PC-9 (cell line): ENCODE data around the gene ZNF365. TPM values are rescaled to one million over a fixed set of nuclear protein-coding genes. Genes with fewer than 3 reads are reported as not detected.

ENCODE experiments used
- BruUV-seq: library from RNA; stranded (reverse); fragments of 400-500 nt; replicated peaks from 2 replicates; lab custom pipeline; 2021; lab: Mats Ljungman, UMichigan
- CTCF ChIA-PET: fragments of 300-600 bp; sonication (Branson Sonifier 250); formaldehyde crosslinking; loops from one replicate; lab custom pipeline; 2022; ENCODE audit warnings: antibody characterized with exemption; lab: Charles Lee
- POLR2A ChIA-PET: fragments of 300-600 bp; sonication (Branson Sonifier 250); formaldehyde crosslinking; loops from one replicate; lab custom pipeline; 2022; ENCODE audit warnings: antibody characterized with exemption; ENCODE audit not compliant: unreplicated experiment; lab: Charles Lee
- DNase-seq, 2 experiments: peaks; one replicate each; pipeline versions ENCODE4 v3.0.0 to v3.0.0-alpha.2; 2015 to 2022; ENCODE audit warnings: mixed read lengths in 1 of 2
- H2AFZ ChIP-seq: fragments of 200-600 bp; sonication (generic); 2 replicates; pipeline ENCODE4 v1.8.1; 2017; ENCODE audit warnings: antibody characterized with exemption
- H3F3A ChIP-seq: fragments of 200-600 bp; sonication (generic); 2 replicates; pipeline ENCODE4 v1.8.1; 2017; ENCODE audit warnings: antibody characterized with exemption, mild to moderate bottlenecking, low read depth; ENCODE audit not compliant: insufficient read depth
- H3K27ac ChIP-seq: fragments of 200-600 bp; sonication (generic); 2 replicates; pipeline ENCODE4 v1.6.1; 2016; ENCODE audit warnings: mixed run types
- H3K27me3 ChIP-seq: fragments of 200-600 bp; sonication (generic); 2 replicates; pipeline ENCODE4 v1.6.1; 2016; ENCODE audit warnings: low read depth, mixed run types; ENCODE audit not compliant: insufficient read depth
- H3K36me3 ChIP-seq: fragments of 200-600 bp; sonication (generic); 2 replicates; pipeline ENCODE4 v1.6.1; 2016; ENCODE audit warnings: low read depth, mixed run types
- H3K4me1 ChIP-seq: fragments of 200-600 bp; sonication (generic); replicated peaks from 2 replicates; pipeline ENCODE4 v1.6.1; 2016; ENCODE audit warnings: mixed run types; ENCODE audit not compliant: insufficient read depth
- H3K4me2 ChIP-seq: fragments of 200-600 bp; sonication (generic); 2 replicates; pipeline ENCODE4 v1.6.1; 2017; ENCODE audit warnings: mixed run types
- H3K4me3 ChIP-seq: fragments of 200-600 bp; sonication (generic); 2 replicates; pipeline ENCODE4 v1.6.1; 2016; ENCODE audit warnings: mixed run types
- H3K79me2 ChIP-seq: fragments of 200-600 bp; sonication (generic); 2 replicates; pipeline ENCODE4 v1.6.1; 2017; ENCODE audit warnings: low read depth, mixed run types
- H3K9me2 ChIP-seq: fragments of 200-600 bp; sonication (generic); 2 replicates; pipeline ENCODE4 v1.8.1; 2017; ENCODE audit warnings: mild to moderate bottlenecking; ENCODE audit not compliant: insufficient read depth
- H3K9me3 ChIP-seq: fragments of 200-600 bp; sonication (generic); 2 replicates; pipeline ENCODE4 v1.8.1; 2016; ENCODE audit warnings: low read depth; ENCODE audit not compliant: insufficient read depth
- H4K20me1 ChIP-seq: fragments of 200-600 bp; sonication (generic); 2 replicates; pipeline ENCODE4 v1.8.1; 2017; ENCODE audit not compliant: insufficient read depth
- EZH2 ChIP-seq: fragments of 200-600 bp; sonication (generic); IDR thresholded peaks from 2 replicates; pipeline ENCODE4 v1.8.0; 2017; ENCODE audit warnings: antibody characterized with exemption, low read depth
- intact Hi-C: fragments of 100-400 bp; cut with micrococcal nuclease; formaldehyde crosslinking; loops from one replicate; pipeline ENCODE4 v1.10.0; 2022; ENCODE audit not compliant: unreplicated experiment
- total RNA-seq: library from RNA; stranded (reverse); gene quantifications from 2 replicates; pipeline ENCODE4 v1.2.3, GENCODE V29; 2021
- TF ChIP-seq, protein P1 (sequence below): fragments of 200-600 bp; sonication (generic); conservative IDR thresholded peaks from 2 replicates; pipeline ENCODE4 v1.6.1; 2017; ENCODE audit warnings: mixed run types, antibody characterized with exemption, mild to moderate bottlenecking, moderate library complexity

ZNF365 gene
- total RNA-seq, 1 experiment from 2014 or later: 1.8 TPM

DNA sequence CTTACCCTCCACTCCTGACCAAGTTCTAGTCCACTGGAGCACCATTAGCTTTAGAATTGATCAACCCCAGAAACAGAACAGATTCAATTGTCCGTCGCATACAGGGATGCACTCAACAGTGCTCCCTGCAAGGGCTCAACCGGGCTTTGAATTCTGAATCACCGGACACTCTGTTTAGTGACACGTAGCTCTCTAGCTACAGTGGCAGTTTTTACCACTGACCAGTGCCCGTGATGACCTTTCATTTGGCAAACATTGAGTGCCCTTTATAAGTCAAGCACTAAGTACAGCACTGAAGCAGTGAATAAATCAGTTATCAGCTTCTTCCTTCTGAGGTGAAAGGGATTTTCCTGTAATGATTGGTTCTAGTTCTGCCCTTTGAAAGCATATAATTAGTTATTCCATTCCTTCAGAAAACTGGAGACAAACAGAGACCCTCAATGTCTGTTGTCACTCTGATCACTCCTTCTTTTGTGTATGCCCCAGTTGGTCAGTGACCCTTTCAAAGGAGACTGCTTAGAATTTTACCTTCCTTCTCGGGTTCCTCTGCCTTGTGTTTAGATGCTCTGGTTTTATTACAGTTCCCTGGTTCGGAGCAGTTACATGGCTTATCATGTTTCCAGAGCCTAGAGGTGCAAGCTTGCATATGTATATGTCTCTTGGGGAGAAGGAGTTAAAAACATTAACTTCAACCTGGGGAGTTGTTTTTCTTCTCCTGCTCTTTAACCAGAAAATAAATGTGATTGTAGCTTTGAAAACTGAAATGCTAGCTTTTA lies 68.9 kb downstream of the ZNF365 start:
- no peak for DNase-seq
- H3K4me1 ChIP-seq: no peaks in the 10 kb centered on the region
- no peaks in the 10 kb centered on the region for H3F3A ChIP-seq
- CTCF ChIA-PET: no interaction called here
- intact Hi-C loops: no loop called here
- no peaks in the 10 kb centered on the region for H3K36me3 ChIP-seq
- H4K20me1 ChIP-seq: no peaks in the 10 kb centered on the region
- no peaks in the 10 kb centered on the region for H3K79me2 ChIP-seq
- TF ChIP-seq EZH2: no peak
- TF ChIP-seq, protein P1, sequence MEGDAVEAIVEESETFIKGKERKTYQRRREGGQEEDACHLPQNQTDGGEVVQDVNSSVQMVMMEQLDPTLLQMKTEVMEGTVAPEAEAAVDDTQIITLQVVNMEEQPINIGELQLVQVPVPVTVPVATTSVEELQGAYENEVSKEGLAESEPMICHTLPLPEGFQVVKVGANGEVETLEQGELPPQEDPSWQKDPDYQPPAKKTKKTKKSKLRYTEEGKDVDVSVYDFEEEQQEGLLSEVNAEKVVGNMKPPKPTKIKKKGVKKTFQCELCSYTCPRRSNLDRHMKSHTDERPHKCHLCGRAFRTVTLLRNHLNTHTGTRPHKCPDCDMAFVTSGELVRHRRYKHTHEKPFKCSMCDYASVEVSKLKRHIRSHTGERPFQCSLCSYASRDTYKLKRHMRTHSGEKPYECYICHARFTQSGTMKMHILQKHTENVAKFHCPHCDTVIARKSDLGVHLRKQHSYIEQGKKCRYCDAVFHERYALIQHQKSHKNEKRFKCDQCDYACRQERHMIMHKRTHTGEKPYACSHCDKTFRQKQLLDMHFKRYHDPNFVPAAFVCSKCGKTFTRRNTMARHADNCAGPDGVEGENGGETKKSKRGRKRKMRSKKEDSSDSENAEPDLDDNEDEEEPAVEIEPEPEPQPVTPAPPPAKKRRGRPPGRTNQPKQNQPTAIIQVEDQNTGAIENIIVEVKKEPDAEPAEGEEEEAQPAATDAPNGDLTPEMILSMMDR: no peak
- no peaks in the 10 kb centered on the region for H3K9me2 ChIP-seq
- H3K27ac ChIP-seq: no peak overlapping the region
- H2AFZ ChIP-seq: no peak overlapping the region
- no peaks in the 10 kb centered on the region for H3K9me3 ChIP-seq
- no TSS peak for BruUV-seq
- H3K4me3 ChIP-seq: no peak overlapping the region
- POLR2A ChIA-PET: no interaction called here
- H3K27me3 ChIP-seq: no peaks in the 10 kb centered on the region
- H3K4me2 ChIP-seq: no peak overlapping the region

DNA sequence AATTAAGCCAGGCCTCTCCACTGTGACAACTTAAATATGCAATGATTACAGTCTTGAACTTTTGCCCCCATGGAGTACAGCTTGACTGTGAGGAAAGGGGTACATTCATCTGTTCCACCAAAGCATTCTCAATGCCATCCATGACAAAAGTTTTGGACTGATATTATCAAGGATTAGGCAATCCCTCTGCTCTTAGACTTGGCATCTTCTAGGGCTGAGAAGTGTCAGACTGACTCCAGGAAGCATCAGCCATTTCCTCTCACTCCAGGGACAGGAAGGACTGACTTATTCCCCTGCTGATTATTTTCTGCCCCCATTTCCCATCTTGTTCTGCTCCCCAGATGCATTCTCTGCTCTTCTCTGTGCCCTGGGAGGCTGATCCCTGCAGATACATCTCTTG lies 69.7 kb downstream of the ZNF365 start:
- H3F3A ChIP-seq: no peaks in the 10 kb centered on the region
- H4K20me1 ChIP-seq: no peaks in the 10 kb centered on the region
- no peak for DNase-seq
- H3K79me2 ChIP-seq: no peaks in the 10 kb centered on the region
- H3K9me3 ChIP-seq: no peaks in the 10 kb centered on the region
- no peak overlapping the region for H3K27ac ChIP-seq
- no peaks in the 10 kb centered on the region for H3K36me3 ChIP-seq
- H3K4me2 ChIP-seq: no peak overlapping the region
- POLR2A ChIA-PET: no interaction called here
- H3K4me1 ChIP-seq: no peaks in the 10 kb centered on the region
- BruUV-seq: no TSS peak
- no peak overlapping the region for H3K4me3 ChIP-seq
- CTCF ChIA-PET: no interaction called here
- no peaks in the 10 kb centered on the region for H3K27me3 ChIP-seq
- H3K9me2 ChIP-seq: no peaks in the 10 kb centered on the region
- no peak overlapping the region for H2AFZ ChIP-seq
- TF ChIP-seq, protein P1: no peak
- TF ChIP-seq EZH2: no peak
- intact Hi-C loops: no loop called here

DNA sequence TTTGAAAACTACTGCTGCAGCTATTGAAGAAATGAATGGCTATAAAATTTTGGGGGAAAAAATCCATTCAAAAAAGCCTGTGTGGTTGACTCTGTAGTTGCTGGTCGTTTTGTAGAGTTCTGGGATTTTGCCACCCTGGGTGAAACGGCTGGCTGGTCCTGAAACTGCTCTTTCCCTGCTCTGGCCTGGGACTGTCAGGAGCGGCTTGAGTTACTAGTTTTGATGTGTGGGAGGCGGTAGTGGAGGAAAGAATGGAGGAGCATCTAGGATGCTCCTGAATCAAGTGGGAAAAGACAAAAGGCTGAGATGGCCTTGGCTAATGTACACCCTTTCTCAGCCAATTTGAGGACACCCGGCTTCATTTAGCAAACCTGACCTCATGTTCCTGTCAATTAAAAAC lies 72.5 kb downstream of the ZNF365 start:
- no peaks in the 10 kb centered on the region for H3K9me3 ChIP-seq
- H3K27ac ChIP-seq: no peak overlapping the region
- intact Hi-C loops: no loop called here
- no peaks in the 10 kb centered on the region for H3K27me3 ChIP-seq
- BruUV-seq: no TSS peak
- no peaks in the 10 kb centered on the region for H4K20me1 ChIP-seq
- no peaks in the 10 kb centered on the region for H3F3A ChIP-seq
- H3K9me2 ChIP-seq: no peaks in the 10 kb centered on the region
- ChIA-PET POLR2A (no interaction called here), CTCF (no interaction called here)
- TF ChIP-seq EZH2: no peak
- TF ChIP-seq, protein P1: no peak
- H3K4me2 ChIP-seq: no peak overlapping the region
- no peak for DNase-seq
- no peak overlapping the region for H2AFZ ChIP-seq
- H3K4me1 ChIP-seq: no peaks in the 10 kb centered on the region
- no peaks in the 10 kb centered on the region for H3K36me3 ChIP-seq
- no peak overlapping the region for H3K4me3 ChIP-seq
- no peaks in the 10 kb centered on the region for H3K79me2 ChIP-seq
